ENCODE measurements around the gene KLK13.

The KLK13 gene

DNA sequence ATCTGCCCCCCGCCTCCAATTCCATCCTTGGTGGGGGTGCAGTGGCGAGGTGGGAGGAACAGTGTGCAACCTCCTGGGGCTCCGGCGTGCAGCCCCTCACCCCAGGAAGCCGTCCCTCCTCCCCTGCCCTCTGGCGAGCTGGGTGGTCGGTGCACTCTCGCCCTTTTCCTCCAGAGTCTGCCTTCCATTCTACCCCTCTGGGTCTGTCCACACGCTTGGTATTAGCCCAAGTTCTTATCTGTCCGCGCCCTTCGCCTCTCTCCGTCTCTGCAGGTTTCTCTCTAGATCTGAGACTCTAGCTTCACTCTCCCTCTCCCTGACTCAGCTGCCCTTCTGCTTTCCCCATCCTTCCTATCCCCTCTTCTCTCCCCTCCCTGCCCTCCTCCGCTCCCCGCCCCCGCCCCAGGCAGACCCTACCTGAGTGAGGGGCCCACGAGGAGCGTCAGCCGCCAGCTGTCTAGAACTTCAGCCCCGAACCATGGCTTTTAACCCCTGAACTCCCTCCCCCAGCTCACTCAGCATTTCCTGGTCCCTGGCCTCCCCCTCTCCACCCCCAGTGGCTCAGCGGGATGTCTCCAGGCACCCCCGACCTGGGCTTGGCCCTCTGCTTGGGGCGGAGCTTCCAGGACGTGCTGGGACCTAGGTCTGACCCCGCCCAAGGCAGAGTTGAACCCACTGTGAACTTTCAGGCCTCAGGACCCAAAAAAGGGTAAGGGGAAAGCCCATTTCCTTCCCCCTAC is 499 bp upstream of the KLK13 start:
- FAIRE-seq, result no peak
- no peak for DNase-seq (ENCODE audit: low spot score)

DNA sequence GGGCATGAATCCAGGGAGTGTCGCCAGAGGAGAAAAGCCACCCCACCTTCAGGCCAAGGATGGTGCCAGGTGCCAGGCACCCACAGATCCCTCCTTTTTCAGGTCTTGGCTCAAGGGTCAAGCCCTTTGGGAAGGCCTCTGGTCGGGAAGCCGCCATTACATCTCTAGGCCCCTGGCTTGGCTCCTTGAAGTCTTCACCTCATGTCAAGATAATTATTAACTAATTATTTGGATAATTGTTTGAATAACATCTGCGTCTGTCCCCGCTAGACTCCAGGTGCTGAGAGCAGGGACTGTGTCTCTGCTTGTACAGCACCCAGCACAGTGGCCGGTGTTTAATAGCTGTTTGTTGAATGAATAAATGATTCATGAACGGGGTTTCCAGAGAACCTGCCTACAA is 1.2 kb downstream of the KLK13 start:
- no peak for FAIRE-seq
- DNase-seq (ENCODE audit: low spot score), result no peak

DNA sequence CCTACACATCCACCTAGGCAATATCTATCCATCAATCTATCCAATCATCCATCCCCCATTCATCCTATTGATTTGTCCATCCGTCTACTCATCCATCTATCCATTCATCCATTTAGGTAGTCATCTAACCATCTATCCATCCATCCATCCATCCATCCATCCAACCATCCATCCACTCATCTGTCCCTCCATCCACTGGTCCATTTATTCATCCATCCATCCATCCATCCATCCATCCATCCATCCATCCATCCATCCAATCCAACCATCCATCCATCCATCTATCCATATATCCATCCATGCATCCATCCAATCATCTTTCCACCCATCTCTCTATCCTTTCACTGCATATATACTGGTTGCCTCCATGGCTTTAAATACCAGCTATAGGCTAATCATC is 3.9 kb downstream of the KLK13 start:
- no peak for DNase-seq (ENCODE audit: low spot score)
- no peak for FAIRE-seq

DNA sequence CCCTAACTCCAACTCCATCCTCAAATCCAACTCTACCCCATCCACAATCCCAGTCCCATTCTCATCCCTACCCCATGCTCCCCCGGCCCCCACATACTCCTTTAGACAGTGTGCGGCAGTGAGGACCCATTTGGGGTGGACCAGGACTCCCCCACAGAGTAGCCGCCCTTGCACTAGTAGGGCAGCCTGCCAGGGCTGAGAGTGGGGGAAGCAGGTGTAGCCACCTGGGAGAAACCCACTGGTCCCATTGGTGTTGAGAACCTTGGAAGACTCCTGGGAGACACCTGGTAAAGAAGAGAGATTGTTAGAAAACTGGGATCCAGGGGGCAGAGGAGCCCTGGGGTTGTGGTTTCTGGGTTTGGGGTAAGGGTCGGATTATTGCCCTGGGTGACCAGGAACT is 4.6 kb downstream of the KLK13 start:
- no peak for DNase-seq (ENCODE audit: low spot score)
- no peak for FAIRE-seq

DNA sequence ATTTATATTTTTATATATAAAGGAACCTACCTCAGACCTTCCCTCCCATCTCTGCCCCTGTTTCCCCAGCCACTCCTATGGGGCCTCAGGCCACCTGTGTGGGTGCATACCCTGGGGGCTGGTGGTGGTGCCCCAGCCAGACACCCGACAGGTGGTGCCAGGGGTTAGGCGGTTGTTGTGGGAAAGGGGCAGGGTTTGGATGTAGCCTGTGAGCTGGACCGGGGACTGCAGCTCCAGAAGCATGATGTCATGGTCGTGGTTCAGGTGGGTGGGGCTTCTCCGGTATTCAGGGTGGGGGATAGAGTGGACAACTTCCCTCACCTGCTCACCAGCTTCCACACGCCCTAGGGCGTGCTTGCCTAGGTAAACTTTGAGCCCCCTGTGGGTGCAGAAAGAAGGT is 5.2 kb downstream of the KLK13 start:
- FAIRE-seq (no peak), DNase-seq (ENCODE audit: low spot score) (no peak)

DNA sequence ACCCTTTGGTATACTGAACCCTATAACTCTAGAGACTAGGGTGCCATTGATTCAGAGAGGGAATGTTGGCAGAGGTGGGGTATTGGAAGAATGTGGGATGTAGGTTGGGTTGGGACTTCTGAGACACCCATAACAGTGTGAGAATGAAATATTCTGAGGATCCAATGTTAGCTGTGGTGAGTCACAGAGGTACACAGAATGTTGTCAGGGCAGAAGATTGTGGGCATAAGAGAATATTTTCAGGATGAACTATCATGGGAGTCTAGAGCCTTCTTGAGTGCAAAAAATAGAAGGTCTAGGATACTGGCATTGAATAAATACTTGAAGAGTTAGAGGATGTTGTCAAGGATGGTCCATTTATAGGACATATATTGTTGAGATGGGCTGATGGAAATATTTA is 9.0 kb downstream of the KLK13 start:
- DNase-seq (ENCODE audit: low spot score), result no peak
- FAIRE-seq, result no peak

DNA sequence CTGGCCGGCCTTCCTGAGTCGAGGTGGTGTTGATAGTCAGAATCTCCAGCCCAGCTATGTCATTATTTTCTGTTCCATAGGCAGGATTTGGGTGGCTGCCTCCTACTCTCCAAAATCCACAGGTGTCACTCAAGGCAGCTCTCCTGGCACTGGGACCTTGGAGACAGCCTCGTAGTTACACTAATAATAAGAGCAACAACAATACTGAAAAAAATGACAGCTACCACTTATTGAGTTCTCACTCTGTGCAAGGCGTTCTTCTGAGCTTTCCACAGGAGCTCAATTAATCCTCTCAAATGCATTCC is 17.9 kb downstream of the KLK13 start:
- FAIRE-seq (no peak), DNase-seq (ENCODE audit: low spot score) (no peak)

DNA sequence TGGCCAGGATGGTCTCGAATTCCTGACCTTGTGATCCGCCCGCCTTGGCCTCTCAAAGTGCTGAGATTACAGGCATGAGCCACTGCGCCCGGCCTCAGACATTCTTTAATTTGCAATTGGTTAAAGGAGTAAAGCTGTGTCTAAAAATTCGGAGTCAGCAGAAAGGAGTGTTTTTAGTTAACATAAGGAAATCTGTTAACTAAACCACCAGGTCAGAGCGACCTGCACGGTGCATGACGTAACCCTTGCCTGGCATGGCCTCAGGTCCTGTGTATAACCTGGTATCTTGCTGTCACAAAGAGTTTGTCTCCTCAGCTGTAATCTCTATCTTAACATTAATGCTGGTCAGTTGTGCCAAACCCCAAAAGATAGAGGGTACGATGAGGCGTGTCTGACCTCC is 20.6 kb downstream of the KLK13 start:
- no peak for DNase-seq (ENCODE audit: low spot score)
- no peak for FAIRE-seq

DNA sequence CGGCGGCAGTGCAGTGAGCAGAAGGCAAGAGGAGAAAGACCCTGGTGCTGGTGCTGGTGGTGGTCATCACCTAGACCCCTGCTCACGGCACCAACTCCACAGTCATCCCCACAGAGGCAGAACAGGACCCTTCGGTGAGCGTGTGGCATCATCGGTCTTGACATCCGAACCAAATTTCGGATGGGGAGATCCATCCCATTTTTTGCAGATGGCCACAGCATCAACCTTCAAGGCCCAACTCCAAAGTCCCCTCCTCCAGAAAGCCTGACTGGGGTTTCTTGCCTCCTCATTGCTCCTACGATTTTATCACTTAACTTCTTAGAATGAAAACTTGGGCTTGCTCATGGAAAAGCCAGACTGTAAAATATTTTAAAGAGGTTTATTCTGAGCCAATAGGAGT is 21.4 kb downstream of the KLK13 start:
- no peak for DNase-seq (ENCODE audit: low spot score)
- FAIRE-seq, result no peak

DNA sequence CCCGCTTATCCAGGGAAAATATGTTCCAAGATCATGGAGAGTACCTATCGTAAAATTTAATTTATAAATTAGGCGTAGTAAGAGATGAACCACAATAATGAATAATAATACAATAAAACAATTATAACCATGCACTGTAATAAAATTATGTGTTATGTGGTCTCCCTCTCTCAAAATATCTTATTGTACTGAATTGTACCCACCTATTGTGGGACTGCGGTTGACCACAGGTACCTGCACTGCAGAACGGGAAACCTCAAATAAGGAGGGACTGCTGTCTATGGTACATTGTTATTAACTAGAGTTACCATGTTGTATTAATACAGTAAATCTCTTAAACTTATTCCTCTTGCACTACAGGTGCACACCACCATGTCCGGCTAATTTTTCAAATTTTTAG is 24.7 kb downstream of the KLK13 start:
- no peak for DNase-seq (ENCODE audit: low spot score)
- FAIRE-seq, result no peak

DNA sequence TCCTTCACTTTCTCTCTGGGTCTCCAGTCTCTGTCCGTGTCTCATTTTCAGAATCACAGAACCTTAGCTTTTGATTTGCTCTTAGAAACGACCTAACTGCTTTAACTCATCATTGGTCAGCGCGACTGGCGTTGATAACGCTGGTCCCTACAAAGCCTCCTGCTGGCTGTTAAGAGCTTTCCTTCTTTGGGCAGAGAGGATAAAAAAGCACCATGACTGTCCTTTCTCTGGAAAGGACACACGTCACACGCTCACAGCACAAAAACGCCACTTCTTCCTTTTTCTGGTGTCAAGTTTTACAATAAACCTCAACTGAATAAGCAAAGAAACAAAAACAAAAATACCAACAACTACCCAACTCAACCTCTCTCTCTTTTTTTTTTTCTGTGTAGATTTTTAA is 28.4 kb downstream of the KLK13 start:
- no peak for DNase-seq (ENCODE audit: low spot score)
- no peak for FAIRE-seq

DNA sequence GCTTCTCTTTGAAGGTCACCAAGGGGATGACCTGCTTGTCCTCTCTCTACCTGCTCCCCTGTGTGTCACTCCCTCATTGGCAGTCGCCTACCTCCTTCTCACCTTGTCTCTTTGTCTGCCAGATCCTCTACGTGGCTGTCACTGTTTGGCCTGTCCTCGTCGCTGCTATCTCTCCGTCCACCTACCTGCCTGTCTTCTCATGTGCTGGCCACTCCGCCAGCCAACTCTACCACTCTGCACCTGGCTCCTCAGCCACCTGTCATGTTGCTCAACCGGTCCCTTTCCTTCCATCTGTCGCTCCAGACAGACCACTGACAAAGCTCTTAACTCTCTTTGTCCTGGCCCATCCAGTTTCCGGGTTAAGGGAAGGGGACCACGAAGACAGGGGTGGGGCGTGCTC is 30.2 kb downstream of the KLK13 start, which contains the start of gene KLK12:
TSS of gene KLK12 (minus strand) at position 299 of the 400 bp plus-strand sequence. CDS start 381 bp downstream, outside the sequence.
- FAIRE-seq (no peak), DNase-seq (ENCODE audit: low spot score) (no peak)

DNA sequence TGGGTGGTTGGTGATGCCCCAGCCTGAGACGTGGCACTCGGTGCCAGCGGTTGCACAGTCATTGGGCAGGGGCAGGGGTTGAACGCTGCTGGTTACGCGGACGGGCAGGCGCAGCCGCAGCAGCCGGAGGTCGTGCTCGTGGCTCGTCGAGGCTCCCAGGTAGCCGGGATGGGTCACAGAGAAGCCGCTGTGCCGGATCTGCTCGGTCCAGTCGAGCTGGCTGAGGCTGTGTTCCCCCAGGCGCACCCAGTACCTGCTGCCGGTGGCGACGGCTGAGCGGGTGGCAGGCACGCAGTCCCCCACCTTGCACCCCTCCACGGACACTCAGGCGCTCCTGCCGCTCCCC is 33.0 kb downstream of the KLK13 start:
- FAIRE-seq (no peak), DNase-seq (ENCODE audit: low spot score) (no peak)

DNA sequence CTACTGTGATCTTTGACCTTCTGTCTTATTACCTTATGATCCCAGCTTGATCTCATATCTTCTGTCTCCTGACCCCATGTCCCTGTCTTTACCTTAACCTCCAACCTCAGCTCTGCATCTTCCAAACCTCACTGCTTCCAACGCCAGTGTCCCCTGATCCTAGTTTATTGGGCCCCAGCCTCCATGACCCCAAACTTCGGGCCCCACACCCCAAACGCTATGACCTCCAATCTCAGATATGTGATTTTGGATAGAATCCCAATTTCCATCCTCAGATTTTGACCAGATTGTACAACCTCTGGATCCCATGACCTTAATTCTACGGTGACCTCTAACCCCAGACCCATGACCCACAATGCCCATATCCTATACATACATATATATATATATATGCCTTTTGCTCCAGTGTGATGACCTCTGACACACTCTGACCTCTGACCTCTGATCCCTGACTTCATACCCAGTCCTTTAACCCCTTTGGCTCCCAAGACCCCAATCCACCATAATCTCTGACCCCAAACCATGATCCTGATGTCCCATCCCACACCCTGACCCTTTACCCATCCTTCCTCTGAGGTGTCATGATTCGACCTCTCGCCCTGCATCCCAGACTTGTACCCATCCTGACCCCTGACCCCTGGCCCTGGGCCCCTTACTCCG is 33.5 kb downstream of the KLK13 start:
- no peak for FAIRE-seq
- no peak for DNase-seq (ENCODE audit: low spot score)

DNA sequence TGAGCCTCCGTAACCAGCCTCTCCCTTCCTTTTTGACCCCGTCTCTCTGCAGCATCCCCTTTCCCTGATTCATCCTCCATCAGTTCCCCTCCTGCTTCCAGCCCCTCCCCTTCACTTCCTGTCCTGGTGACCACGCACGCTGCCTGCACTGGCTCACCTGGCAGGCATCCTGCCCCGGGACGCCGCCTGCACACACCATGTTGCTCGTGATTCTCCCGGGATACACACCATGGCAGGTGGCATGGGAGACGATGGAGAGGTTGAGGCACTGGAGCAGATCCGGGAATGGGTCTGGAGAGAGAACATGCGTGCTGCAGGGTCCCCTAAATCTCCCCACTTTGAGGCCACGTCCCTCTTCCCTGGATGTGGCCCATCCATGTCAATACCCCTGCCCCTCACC is 34.3 kb downstream of the KLK13 start:
- no peak for FAIRE-seq

DNA sequence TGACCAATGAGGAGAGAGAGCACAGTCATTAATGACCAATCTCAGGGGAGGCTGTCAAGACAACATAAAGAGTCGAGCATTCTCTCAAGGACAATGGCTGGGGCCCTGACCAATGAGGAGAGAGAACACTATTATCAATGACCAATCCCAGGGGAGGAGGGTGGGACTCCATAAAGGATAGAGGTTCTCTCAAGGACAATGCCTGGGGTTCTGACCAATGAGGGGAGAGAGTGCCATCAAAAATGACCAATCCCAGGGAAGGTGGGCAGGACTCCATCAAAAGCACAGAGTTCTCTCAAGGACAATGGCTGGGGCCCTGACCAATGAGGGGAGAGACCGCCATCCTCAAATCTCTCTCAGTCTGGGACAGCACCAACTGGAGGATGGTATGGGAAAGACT is 35.2 kb downstream of the KLK13 start:
- FAIRE-seq (no peak), DNase-seq (ENCODE audit: low spot score) (no peak)

More for the DNA sequence above, 34.3 kb downstream of the KLK13 start:
- DNase-seq (ENCODE audit: low spot score), result no peak

DNA sequence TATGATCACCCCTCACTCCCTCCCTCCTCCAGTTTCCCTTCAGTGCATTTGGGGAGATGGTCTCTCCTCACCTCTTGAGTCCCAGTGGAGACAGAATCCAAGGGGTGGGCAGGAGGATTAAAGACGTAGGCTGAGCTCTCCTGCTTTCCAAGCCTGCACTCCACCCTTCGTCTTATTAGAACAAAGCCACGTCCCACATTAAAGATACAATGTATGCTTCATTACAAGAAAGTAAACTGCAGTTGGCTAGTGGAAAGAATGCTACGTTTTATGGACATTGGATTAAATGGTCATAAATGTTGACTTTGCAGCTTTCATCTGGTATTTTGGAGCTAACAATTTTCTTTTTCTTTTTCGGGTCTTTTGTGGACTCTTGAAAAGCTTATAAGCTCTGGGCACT is 37.0 kb downstream of the KLK13 start:
- DNase-seq (ENCODE audit: low spot score) (no peak), FAIRE-seq (no peak)

DNA sequence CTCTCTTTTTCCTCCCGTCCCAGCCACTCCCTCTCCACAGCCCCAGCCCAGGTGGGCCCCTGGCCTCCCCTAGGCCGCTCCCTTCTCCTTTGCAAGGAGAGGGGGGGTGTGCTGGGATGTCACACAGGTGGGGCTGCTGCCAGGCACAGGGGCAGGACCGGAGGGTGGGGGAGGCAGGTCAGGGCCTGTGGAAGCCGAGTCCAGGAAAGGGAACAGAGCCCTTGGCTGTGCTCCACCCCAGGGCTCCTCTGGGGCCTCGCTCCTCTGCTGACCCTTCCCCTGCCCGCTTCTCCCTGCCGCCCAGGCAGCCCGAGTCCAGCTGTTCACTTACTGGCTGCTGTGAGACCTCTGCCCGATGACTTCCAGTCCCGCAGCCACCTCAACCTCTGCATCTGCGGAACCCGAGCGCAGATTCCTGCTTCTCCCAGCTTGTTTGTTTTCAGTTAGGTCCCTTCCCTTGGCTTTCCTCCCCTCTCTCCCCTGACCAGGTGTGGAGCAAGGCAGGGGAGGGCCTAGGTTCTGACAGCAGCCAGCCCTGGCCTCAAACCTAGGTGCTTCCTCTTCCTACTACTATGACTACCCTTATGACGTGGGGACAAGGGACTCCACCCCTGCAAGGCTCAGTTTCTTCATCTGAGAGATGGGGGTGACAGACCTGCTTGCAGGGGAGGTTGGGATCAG is 37.6 kb downstream of the KLK13 start:
- no peak for DNase-seq (ENCODE audit: low spot score)
- FAIRE-seq, result no peak

DNA sequence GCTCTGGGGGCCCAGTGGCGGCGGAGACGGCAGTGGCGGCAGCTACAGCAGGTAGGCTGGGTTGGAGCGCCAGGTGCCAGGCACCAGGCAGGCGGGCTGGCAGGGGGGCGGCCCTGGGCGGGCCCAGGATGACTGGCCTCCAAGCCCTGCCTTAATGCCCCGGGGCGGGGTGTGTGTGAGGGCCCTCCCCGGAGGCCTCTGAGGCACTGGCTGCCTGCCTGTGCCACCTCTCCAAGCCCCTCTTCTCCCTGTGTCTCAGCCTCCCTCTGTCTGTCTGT is 38.4 kb downstream of the KLK13 start, which contains the start of gene KLK11:
TSS of gene KLK11 (minus strand) at position 63 of the 278 bp plus-strand sequence. CDS start 985 bp downstream, outside the sequence.
- FAIRE-seq (no peak), DNase-seq (ENCODE audit: low spot score) (no peak)

DNA sequence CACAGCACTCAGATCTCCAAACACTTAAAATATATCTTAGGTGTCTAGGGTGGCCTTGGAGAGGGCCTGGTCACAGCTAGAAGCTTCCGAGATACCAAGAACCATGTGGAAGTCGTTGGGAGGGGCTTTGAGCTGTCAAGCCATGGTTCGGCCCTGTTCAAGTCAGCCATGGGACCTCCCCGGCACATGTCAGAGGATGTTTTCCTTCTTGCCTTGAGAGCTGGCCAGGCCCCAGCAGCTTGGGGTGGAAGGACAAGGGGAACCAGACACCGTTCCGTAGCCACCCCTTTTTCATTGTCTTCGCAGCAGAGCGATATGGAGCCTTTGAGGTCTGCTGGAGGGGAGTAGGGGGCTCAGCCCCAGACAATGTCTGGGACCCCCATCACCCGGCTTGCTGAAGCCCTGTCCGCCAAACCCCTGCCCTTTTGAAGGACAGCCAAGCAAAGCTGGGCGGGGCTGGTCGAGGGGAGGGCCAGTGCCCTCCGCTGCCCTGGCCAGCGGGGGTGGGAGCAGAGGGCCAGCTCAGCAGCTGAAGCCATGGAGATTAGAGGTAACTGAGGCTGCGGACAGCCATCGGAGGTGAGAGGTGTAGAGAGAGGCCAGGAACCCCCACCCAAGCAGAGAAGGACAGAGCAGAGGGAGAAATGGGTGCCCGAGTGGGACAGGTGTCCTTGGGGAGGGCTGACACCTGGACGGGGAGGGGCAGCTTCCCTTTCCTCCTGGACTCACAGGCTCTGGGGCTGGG is 38.9 kb downstream of the KLK13 start:
- DNase-seq (ENCODE audit: low spot score) (no peak), FAIRE-seq (no peak)

DNA sequence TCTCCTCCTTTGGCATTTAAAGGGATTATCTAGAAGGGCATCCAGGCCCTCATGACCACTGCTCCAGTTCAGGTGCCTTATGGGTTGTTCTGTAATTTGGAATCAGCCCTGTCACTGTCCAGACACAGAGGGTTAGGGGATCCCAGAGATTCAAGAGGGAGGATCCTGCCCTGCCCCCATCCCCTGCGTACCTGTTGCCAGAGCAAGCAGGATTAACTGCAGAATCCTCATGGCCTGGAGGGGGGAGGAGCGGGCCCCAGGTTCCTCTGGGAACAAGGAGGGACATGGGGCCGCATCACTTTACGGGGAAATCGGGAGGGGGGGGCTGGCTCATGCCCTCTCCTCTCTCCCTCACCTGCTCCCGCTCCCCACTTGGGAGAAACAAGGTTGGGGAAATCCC is 39.5 kb downstream of the KLK13 start:
- FAIRE-seq (no peak), DNase-seq (ENCODE audit: low spot score) (no peak)

DNA sequence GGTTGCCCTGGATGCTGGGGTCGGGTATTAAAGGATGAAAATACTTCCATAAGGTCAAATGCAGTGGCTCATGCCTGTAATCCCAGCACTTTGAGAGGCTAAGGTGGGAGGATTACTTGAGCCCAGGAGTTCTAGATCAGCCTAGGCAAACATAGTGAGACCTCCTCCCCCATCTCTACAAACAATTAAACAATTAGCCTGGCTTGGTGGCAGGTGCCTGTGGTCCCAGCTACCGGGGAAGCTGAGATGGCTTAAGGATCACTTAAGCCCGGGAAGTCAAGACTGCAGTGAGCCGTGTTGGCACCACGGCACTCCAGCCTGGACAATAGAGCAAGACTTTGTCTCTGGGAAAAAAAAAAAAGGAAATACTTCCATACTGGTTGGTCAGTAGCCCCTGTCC is 40.0 kb downstream of the KLK13 start:
- DNase-seq (ENCODE audit: low spot score) (no peak), FAIRE-seq (no peak)
